GM19239 (cell line): ENCODE results near the gene ADARB2.

Experiments
- DNase-seq: peaks from one replicate; pipeline ENCODE4 v3.0.0; 2011; ENCODE audit warnings: low spot score; ENCODE audit not compliant: insufficient read length
- FAIRE-seq: peaks from 2 replicates; lab custom pipeline; 2011; peaks lifted over from hg19 to GRCh38; lab: Jason Lieb, UNC

The ADARB2 gene

GRCh38 chr10:1198453-1199344, 538.6 kb downstream of the ADARB2 start:
- DNase-seq (no peak), FAIRE-seq (no peak)

- FAIRE-seq (no peak), DNase-seq (no peak)
Measured at GRCh38 chr10:1197384-1197783, 539.9 kb downstream of the ADARB2 start.

GRCh38 chr10:1196656-1197055, 540.7 kb downstream of the ADARB2 start:
- DNase-seq (no peak), FAIRE-seq (no peak)

GRCh38 chr10:1195828-1196227, 541.5 kb downstream of the ADARB2 start:
- FAIRE-seq (no peak), DNase-seq (no peak)

- FAIRE-seq (no peak), DNase-seq (no peak)
Measured at GRCh38 chr10:1194161-1194560, 543.2 kb downstream of the ADARB2 start.

- FAIRE-seq (no peak), DNase-seq (no peak)
Measured at GRCh38 chr10:1193561-1193960, 543.8 kb downstream of the ADARB2 start.

GRCh38 chr10:1191752-1192151, 545.6 kb downstream of the ADARB2 start:
- no peak for FAIRE-seq
- no peak for DNase-seq

- DNase-seq (no peak), FAIRE-seq (no peak)
Measured at GRCh38 chr10:1190791-1191490, 546.4 kb downstream of the ADARB2 start.

- FAIRE-seq (no peak), DNase-seq (no peak)
Measured at GRCh38 chr10:1190052-1190395, 547.3 kb downstream of the ADARB2 start.

GRCh38 chr10:1189166-1190051, 547.9 kb downstream of the ADARB2 start:
- FAIRE-seq (no peak), DNase-seq (no peak)

- DNase-seq (no peak), FAIRE-seq (no peak)
Measured at GRCh38 chr10:1188558-1189135, 548.7 kb downstream of the ADARB2 start.

GRCh38 chr10:1187855-1188557, 549.3 kb downstream of the ADARB2 start:
- DNase-seq: no peak
- FAIRE-seq: no peak

GRCh38 chr10:1187151-1187854, 550.0 kb downstream of the ADARB2 start:
- DNase-seq (no peak), FAIRE-seq (no peak)

GRCh38 chr10:1186683-1186990, 550.7 kb downstream of the ADARB2 start:
- no peak for FAIRE-seq
- no peak for DNase-seq

- FAIRE-seq (no peak), DNase-seq (no peak)
Measured at GRCh38 chr10:1185911-1186682, 551.2 kb downstream of the ADARB2 start.

- no peak for DNase-seq
- no peak for FAIRE-seq
Measured at GRCh38 chr10:1184541-1185430, 552.5 kb downstream of the ADARB2 start.

GRCh38 chr10:1183701-1184100, 553.6 kb downstream of the ADARB2 start:
- FAIRE-seq (no peak), DNase-seq (no peak)

- DNase-seq: no peak
- FAIRE-seq: no peak
Measured at GRCh38 chr10:1183033-1183396, 554.3 kb downstream of the ADARB2 start.
